Endothelial cell (in vitro differentiated cells): ENCODE results near the gene DZIP3. TPM values are rescaled to one million over a fixed set of nuclear protein-coding genes. Genes with fewer than 3 reads are reported as not detected.
A peak's percentile ranks its signal among the peaks of the same experiment; 100 is the strongest.
"Not testable (repeated sequence)": the region's sequence is repeated elsewhere in the genome, so short reads cannot be mapped to it uniquely, and the experiment has no call there.

Experiments used
- DNase-seq: peaks from one replicate; pipeline ENCODE4 v3.0.0; 2021; ENCODE audit warnings: low spot score
- H3K27ac Mint-ChIP-seq: one replicate; pipeline ENCODE4 v1.8.0; 2021; ENCODE audit warnings: mixed read lengths, inconsistent platforms; ENCODE audit not compliant: unreplicated experiment
- H3K27me3 Mint-ChIP-seq: one replicate; pipeline ENCODE4 v1.8.0; 2021; ENCODE audit warnings: mild to moderate bottlenecking, moderate library complexity, mixed read lengths, inconsistent platforms; ENCODE audit not compliant: unreplicated experiment
- H3K36me3 Mint-ChIP-seq: one replicate; pipeline ENCODE4 v1.8.0; 2021; ENCODE audit warnings: mild to moderate bottlenecking, low read depth, mixed read lengths, inconsistent platforms; ENCODE audit not compliant: unreplicated experiment
- H3K4me1 Mint-ChIP-seq: one replicate; pipeline ENCODE4 v1.8.0; 2021; ENCODE audit warnings: mild to moderate bottlenecking, mixed read lengths, inconsistent platforms; ENCODE audit not compliant: unreplicated experiment
- H3K4me3 Mint-ChIP-seq: one replicate; pipeline ENCODE4 v1.8.0; 2021; ENCODE audit warnings: mild to moderate bottlenecking, mixed read lengths, inconsistent platforms; ENCODE audit not compliant: unreplicated experiment
- H3K9me3 Mint-ChIP-seq: one replicate; pipeline ENCODE4 v1.8.0; 2021; ENCODE audit warnings: mixed read lengths, inconsistent platforms; ENCODE audit not compliant: unreplicated experiment
- total RNA-seq: library from RNA; stranded (reverse); fragmentation: NEBNext Ultra II Directional; extraction: Animal tissue kit (Norgen Biotek cat#: 25700); gene quantifications from one replicate; pipeline ENCODE4 v1.2.1, GENCODE V29; 2021; ENCODE audit not compliant: unreplicated experiment
- TF ChIP-seq, protein P1 (sequence below): fragments of 200-600 bp; sonication (generic); IDR thresholded peaks from one replicate; pipeline ENCODE4 v1.5.0; 2021; ENCODE audit warnings: antibody characterized with exemption; ENCODE audit not compliant: unreplicated experiment

Gene DZIP3
- total RNA-seq, 1 donor from 2014 or later: 16.0 TPM

DNA sequence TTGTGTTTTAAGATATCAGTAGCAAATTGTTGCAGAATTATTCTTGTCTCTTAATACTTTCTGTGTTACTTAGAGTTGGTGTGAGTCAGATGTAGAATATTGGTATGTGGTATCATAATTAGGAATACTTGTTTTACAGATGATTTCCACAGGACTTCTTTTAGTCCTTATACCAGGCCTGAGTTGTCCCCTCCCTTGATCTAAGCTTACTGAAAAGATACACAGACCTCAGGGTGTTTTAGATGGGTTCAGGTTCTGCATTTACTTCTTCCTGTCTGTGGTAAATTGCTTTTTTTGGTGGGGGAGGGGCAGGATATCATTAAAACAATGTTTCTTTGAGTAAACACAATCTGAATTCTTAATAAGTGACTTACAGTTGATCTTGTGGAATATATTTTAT lies 14.2 kb downstream of the DZIP3 start:
- Mint-ChIP-seq H3K4me1 (peaks cover 15% of the 10 kb centered on the region), H3K36me3 (no peaks in the 10 kb centered on the region), H3K27me3 (no peaks in the 10 kb centered on the region), H3K4me3 (no peak overlapping the region), H3K27ac (peak overlapping the region; percentile 80), H3K9me3 (no peaks in the 10 kb centered on the region)
- TF ChIP-seq, protein P1, sequence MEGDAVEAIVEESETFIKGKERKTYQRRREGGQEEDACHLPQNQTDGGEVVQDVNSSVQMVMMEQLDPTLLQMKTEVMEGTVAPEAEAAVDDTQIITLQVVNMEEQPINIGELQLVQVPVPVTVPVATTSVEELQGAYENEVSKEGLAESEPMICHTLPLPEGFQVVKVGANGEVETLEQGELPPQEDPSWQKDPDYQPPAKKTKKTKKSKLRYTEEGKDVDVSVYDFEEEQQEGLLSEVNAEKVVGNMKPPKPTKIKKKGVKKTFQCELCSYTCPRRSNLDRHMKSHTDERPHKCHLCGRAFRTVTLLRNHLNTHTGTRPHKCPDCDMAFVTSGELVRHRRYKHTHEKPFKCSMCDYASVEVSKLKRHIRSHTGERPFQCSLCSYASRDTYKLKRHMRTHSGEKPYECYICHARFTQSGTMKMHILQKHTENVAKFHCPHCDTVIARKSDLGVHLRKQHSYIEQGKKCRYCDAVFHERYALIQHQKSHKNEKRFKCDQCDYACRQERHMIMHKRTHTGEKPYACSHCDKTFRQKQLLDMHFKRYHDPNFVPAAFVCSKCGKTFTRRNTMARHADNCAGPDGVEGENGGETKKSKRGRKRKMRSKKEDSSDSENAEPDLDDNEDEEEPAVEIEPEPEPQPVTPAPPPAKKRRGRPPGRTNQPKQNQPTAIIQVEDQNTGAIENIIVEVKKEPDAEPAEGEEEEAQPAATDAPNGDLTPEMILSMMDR: no peak
- no peak for DNase-seq

DNA sequence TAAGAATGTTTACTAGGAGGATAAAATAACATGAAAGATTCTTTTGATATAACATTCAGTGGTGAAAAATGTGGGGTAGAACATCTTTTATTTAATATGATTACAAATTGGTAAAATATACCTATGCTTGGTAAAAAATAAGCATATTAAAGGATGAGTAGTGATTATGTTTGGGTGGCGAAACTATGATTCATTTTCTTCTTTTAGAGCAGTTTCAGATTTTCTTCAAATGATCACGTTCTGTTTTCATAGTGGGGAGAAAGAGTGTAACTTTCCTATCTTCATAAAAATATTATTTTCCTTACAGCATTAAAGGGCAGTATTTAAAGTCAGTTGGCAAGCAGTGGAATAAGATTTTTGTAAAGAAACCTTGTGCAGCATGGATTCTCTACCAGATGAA lies 15.5 kb downstream of the DZIP3 start:
- no peak for DNase-seq
- Mint-ChIP-seq H3K4me3 (no peak overlapping the region), H3K4me1 (peaks cover 15% of the 10 kb centered on the region), H3K27me3 (no peaks in the 10 kb centered on the region), H3K9me3 (no peaks in the 10 kb centered on the region), H3K36me3 (no peaks in the 10 kb centered on the region), H3K27ac (no peak overlapping the region)
- TF ChIP-seq, protein P1: no peak

DNA sequence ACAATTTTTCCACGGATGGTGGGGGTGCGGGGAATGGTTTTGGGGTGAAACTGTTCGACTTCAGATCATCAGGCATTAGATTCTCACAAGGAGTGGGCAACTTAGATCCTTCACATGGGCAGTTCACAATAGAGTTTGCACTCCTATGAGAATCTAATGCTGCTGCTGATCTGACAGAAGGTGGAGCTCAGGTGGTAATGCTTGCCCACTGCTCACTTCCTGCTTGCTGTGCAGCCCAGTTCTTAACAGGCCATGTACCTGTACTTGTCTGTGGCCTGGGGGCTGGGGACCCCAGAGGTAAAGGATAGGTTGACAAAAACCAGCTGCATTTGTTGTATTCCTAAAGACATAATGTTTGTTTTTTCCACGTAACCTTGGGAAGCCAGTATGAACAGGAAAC lies 16.0 kb downstream of the DZIP3 start:
- Mint-ChIP-seq H3K27me3 (no peaks in the 10 kb centered on the region), H3K9me3 (no peaks in the 10 kb centered on the region), H3K27ac (no peak overlapping the region), H3K4me1 (peaks cover 15% of the 10 kb centered on the region), H3K36me3 (no peaks in the 10 kb centered on the region), H3K4me3 (no peak overlapping the region)
- no peak for DNase-seq
- TF ChIP-seq, protein P1: no peak

DNA sequence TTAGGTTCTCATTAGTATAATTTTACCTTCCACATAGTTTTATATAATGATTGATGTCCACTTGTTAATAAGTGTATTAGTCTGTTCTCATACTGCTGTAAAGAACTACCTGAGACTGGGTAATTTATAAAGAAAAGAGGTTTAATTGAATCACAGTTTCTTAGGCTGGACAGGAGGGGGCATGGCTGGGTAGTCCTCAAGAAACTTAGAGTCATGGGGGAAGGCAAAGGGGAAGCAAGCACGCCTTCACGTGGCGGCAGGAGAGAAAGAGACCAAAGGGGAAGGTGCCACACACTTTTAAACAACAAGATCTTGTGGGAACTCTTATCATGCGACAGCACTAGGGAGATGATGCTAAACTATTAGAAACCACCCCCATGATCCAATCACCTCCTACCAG lies 19.2 kb downstream of the DZIP3 start:
- Mint-ChIP-seq H3K36me3 (no peaks in the 10 kb centered on the region), H3K9me3 (no peaks in the 10 kb centered on the region), H3K27me3 (no peaks in the 10 kb centered on the region), H3K4me1 (peaks cover 3% of the 10 kb centered on the region), H3K27ac (no peak overlapping the region), H3K4me3 (no peak overlapping the region)
- DNase-seq: no peak
- TF ChIP-seq, protein P1: no peak

DNA sequence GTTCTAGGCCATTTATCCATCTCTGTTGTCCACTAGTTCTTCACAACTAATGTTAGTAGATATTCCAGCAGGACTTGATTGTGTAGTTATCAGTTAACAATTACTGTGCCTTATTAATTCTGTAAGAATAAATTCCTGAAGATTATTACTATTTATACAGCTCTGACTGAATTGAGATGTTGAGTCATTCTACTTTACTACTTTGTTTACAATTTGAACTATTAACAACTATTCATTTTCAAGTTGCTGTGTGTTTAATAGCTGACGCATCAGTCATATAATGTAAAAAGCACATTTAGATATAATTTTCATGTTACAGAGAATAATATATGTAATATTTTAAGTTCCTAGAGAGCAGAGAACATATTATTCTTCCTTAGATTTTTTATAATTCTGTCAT lies 21.1 kb downstream of the DZIP3 start:
- Mint-ChIP-seq H3K27ac (no peak overlapping the region), H3K27me3 (no peaks in the 10 kb centered on the region), H3K9me3 (no peaks in the 10 kb centered on the region)

DNA sequence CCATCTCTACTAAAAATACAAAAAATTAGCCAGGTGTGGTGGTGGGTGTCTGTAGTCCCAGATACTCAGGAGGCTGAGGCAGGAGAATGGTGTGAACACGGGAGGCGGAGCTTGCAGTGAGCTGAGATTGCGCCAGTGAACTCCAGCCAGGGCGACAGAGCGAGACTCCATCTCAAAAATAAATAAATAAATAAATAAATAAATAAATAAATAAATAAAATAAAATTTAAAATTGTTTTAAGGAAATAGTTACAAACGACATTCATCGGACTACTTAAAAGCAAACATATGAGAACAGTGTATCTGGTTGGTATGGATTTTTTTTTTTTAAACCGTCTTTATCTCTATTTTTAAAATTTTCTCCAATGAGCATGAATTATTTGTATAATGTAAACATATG lies 26.6 kb downstream of the DZIP3 start:
- not testable (repeated sequence) for H3K27me3 Mint-ChIP-seq, H3K27ac Mint-ChIP-seq, H3K4me3 Mint-ChIP-seq, H3K36me3 Mint-ChIP-seq, H3K9me3 Mint-ChIP-seq, H3K4me1 Mint-ChIP-seq, DNase-seq

More for the DNA sequence above, 21.1 kb downstream of the DZIP3 start:
- H3K4me3 Mint-ChIP-seq: no peak overlapping the region
- TF ChIP-seq, protein P1: no peak
- H3K4me1 Mint-ChIP-seq: no peaks in the 10 kb centered on the region
- no peaks in the 10 kb centered on the region for H3K36me3 Mint-ChIP-seq
- DNase-seq: no peak
